Naive B cell (primary cell): Measurements from ENCODE around the gene LRRC28. TPM values are rescaled to one million over a fixed set of nuclear protein-coding genes. Genes with fewer than 3 reads are reported as not detected.
"Not testable (repeated sequence)": the region's sequence is repeated elsewhere in the genome, so short reads cannot be mapped to it uniquely, and the experiment has no call there.

ENCODE experiments used
- ATAC-seq, 2 donors: fragments of 150-1000 bp; cut with Tn5 transposase; 2 replicates each; pipeline ENCODE4 v1.10.0; 2021; ENCODE audit warnings: low read depth in 2 of 2, mild to moderate bottlenecking in 2 of 2, moderate library complexity in 2 of 2
- DNase-seq: peaks from one replicate; pipeline ENCODE4 v3.0.0; 2022
- H3K27ac Mint-ChIP-seq, 6 donors: one replicate each; pipeline ENCODE4 v1.8.0; 2020 to 2022; ENCODE audit warnings: mild to moderate bottlenecking in 6 of 6, mixed read lengths in 6 of 6, moderate library complexity in 5 of 6, inconsistent platforms in 2 of 6
- H3K27me3 Mint-ChIP-seq, 3 donors: one replicate each; pipeline ENCODE4 v1.8.0; 2021 to 2022; ENCODE audit warnings: mixed read lengths in 3 of 3, mild to moderate bottlenecking in 1 of 3
- H3K36me3 Mint-ChIP-seq, 2 donors: one replicate each; pipeline ENCODE4 v1.8.0; 2020 to 2022; ENCODE audit warnings: mixed read lengths in 2 of 2, inconsistent platforms in 1 of 2, mild to moderate bottlenecking in 1 of 2
- H3K4me1 Mint-ChIP-seq, 3 donors: one replicate each; pipeline ENCODE4 v1.8.0; 2020 to 2022; ENCODE audit warnings: mixed read lengths in 3 of 3, inconsistent platforms in 1 of 3, mild to moderate bottlenecking in 1 of 3, moderate library complexity in 1 of 3
- H3K4me3 Mint-ChIP-seq, 8 donors: one replicate each; pipeline ENCODE4 v1.8.0; 2020 to 2022; ENCODE audit warnings: mild to moderate bottlenecking in 8 of 8, mixed read lengths in 8 of 8, moderate library complexity in 8 of 8, inconsistent platforms in 2 of 8
- H3K9me3 Mint-ChIP-seq, 7 donors: one replicate each; pipeline ENCODE4 v1.8.0; 2020 to 2022; ENCODE audit warnings: mixed read lengths in 7 of 7, mild to moderate bottlenecking in 5 of 7, inconsistent platforms in 2 of 7, moderate library complexity in 1 of 7
- polyA plus RNA-seq, 6 donors: library from polyadenylated mRNA; unstranded; fragments of 300-500 nt; fragmentation: Illumina TruSeq; gene quantifications; one replicate each; pipeline ENCODE4 v1.2.3, GENCODE V29; 2021; ENCODE audit warnings: low read depth in 6 of 6

The LRRC28 gene
- polyA plus RNA-seq, 6 donors from 2014 or later = 20.9 to 41.9 (median 26.9) TPM

- H3K9me3 Mint-ChIP-seq, H3K27me3 Mint-ChIP-seq, H3K27ac Mint-ChIP-seq, ATAC-seq, DNase-seq, H3K36me3 Mint-ChIP-seq, H3K4me3 Mint-ChIP-seq, H3K4me1 Mint-ChIP-seq: not testable (repeated sequence)
Measured at GRCh38 chr15:99234160-99234559, 17.1 kb upstream of the LRRC28 start.

- H3K27ac Mint-ChIP-seq = no peak overlapping the region
- H3K36me3 Mint-ChIP-seq = no peaks in the 10 kb centered on the region
- DNase-seq (no peak), ATAC-seq (no peak)
- peaks cover 0 to 2% (median 0%) of the 10 kb centered on the region in 7 donors for H3K9me3 Mint-ChIP-seq
- peaks cover 0 to 12% (median 0%) of the 10 kb centered on the region in 3 donors for H3K27me3 Mint-ChIP-seq
- H3K4me1 Mint-ChIP-seq = peaks cover 0 to 6% (median 0%) of the 10 kb centered on the region in 3 donors
- no peak overlapping the region for H3K4me3 Mint-ChIP-seq
Measured at GRCh38 chr15:99238849-99239248, 12.4 kb upstream of the LRRC28 start.

GRCh38 chr15:99239545-99240198 is 11.6 kb upstream of the LRRC28 start:
- no peak for DNase-seq
- Mint-ChIP-seq H3K27me3 (peaks cover 0 to 12% (median 0%) of the 10 kb centered on the region in 3 donors), H3K27ac (no peak overlapping the region), H3K4me3 (no peak overlapping the region), H3K36me3 (no peaks in the 10 kb centered on the region), H3K4me1 (peaks cover 0 to 6% (median 0%) of the 10 kb centered on the region in 3 donors), H3K9me3 (peaks cover 0 to 2% (median 0%) of the 10 kb centered on the region in 7 donors)
- ATAC-seq = peak; percentile 64 to 72

- H3K4me3 Mint-ChIP-seq = no peak overlapping the region
- H3K27ac Mint-ChIP-seq = no peak overlapping the region
- DNase-seq (no peak), ATAC-seq (no peak)
- H3K27me3 Mint-ChIP-seq = peaks cover 0 to 12% (median 0%) of the 10 kb centered on the region in 3 donors
- peaks cover 0 to 6% (median 0%) of the 10 kb centered on the region in 3 donors for H3K4me1 Mint-ChIP-seq
- no peaks in the 10 kb centered on the region for H3K36me3 Mint-ChIP-seq
- no peaks in the 10 kb centered on the region for H3K9me3 Mint-ChIP-seq
Measured at GRCh38 chr15:99241752-99242151, 9.5 kb upstream of the LRRC28 start.

- ATAC-seq = no peak
- Mint-ChIP-seq H3K36me3 (no peaks in the 10 kb centered on the region), H3K4me3 (no peak overlapping the region), H3K9me3 (no peaks in the 10 kb centered on the region), H3K27me3 (peaks cover 0 to 12% (median 0%) of the 10 kb centered on the region in 3 donors), H3K27ac (no peak overlapping the region), H3K4me1 (peaks cover 0 to 6% (median 0%) of the 10 kb centered on the region in 3 donors)
- DNase-seq = no peak
Measured at GRCh38 chr15:99244306-99244705, 7.0 kb upstream of the LRRC28 start.

GRCh38 chr15:99247062-99247461 is 4.2 kb upstream of the LRRC28 start:
- Mint-ChIP-seq H3K27me3 (no peaks in the 10 kb centered on the region), H3K9me3 (peaks cover 0 to 6% (median 0%) of the 10 kb centered on the region in 7 donors), H3K27ac (no peak overlapping the region), H3K36me3 (peaks cover 0 to 4% of the 10 kb centered on the region in 2 donors), H3K4me3 (peak overlapping the region in 1 of 8 donors; percentile 44), H3K4me1 (peaks cover 7 to 12% (median 11%) of the 10 kb centered on the region in 3 donors)
- DNase-seq (no peak), ATAC-seq (no peak)

- H3K36me3 Mint-ChIP-seq = peaks cover 0 to 4% of the 10 kb centered on the region in 2 donors
- peaks cover 0 to 6% (median 0%) of the 10 kb centered on the region in 7 donors for H3K9me3 Mint-ChIP-seq
- H3K4me3 Mint-ChIP-seq = no peak overlapping the region
- no peaks in the 10 kb centered on the region for H3K27me3 Mint-ChIP-seq
- ATAC-seq = no peak
- peaks cover 17 to 23% (median 19%) of the 10 kb centered on the region in 3 donors for H3K4me1 Mint-ChIP-seq
- DNase-seq = no peak
- H3K27ac Mint-ChIP-seq = no peak overlapping the region
Measured at GRCh38 chr15:99248000-99248715, 3.1 kb upstream of the LRRC28 start.

- peaks cover 0 to 4% of the 10 kb centered on the region in 2 donors for H3K36me3 Mint-ChIP-seq
- H3K27me3 Mint-ChIP-seq = no peaks in the 10 kb centered on the region
- peaks cover 25 to 33% (median 27%) of the 10 kb centered on the region in 3 donors for H3K4me1 Mint-ChIP-seq
- H3K27ac Mint-ChIP-seq = peak within 1 kb of the TSS in 2 of 6 donors; percentile 91 to 94
- peaks cover 0 to 6% (median 0%) of the 10 kb centered on the region in 7 donors for H3K9me3 Mint-ChIP-seq
- ATAC-seq = no peak
- DNase-seq = no peak
- H3K4me3 Mint-ChIP-seq = peak within 1 kb of the TSS in 5 of 8 donors; percentile 92 to 96 (median 95)
Measured at GRCh38 chr15:99249270-99249841, 1.9 kb upstream of the LRRC28 start, which contains the start of gene TTC23. Gene TTC23, minus strand, starts transcription at chr15:99249581. Its CDS starts 20,869 bp downstream, at chr15:99228712.

- Mint-ChIP-seq H3K9me3 (peaks cover 0 to 6% (median 0%) of the 10 kb centered on the region in 7 donors), H3K27me3 (no peaks in the 10 kb centered on the region), H3K27ac (no peak overlapping the region), H3K36me3 (peaks cover 0 to 4% of the 10 kb centered on the region in 2 donors), H3K4me3 (peak overlapping the region in 1 of 8 donors; percentile 95), H3K4me1 (peaks cover 25 to 33% (median 27%) of the 10 kb centered on the region in 3 donors)
- DNase-seq (no peak), ATAC-seq (no peak)
Measured at GRCh38 chr15:99250001-99250400, 1.3 kb upstream of the LRRC28 start.

- peak overlapping the region in 6 of 8 donors; percentile 92 to 96 (median 95) for H3K4me3 Mint-ChIP-seq
- peaks cover 25 to 33% (median 27%) of the 10 kb centered on the region in 3 donors for H3K4me1 Mint-ChIP-seq
- no peaks in the 10 kb centered on the region for H3K27me3 Mint-ChIP-seq
- H3K9me3 Mint-ChIP-seq = peaks cover 0 to 6% (median 0%) of the 10 kb centered on the region in 7 donors
- DNase-seq (no peak), ATAC-seq (no peak)
- peaks cover 0 to 4% of the 10 kb centered on the region in 2 donors for H3K36me3 Mint-ChIP-seq
- H3K27ac Mint-ChIP-seq = peak overlapping the region; percentile 78 to 94 (median 90)
Measured at GRCh38 chr15:99250494-99250856, 806 bp upstream of the LRRC28 start.

GRCh38 chr15:99252326-99252725 is 1.0 kb downstream of the LRRC28 start:
- H3K4me1 Mint-ChIP-seq = peaks cover 25 to 33% (median 30%) of the 10 kb centered on the region in 3 donors
- ATAC-seq = no peak
- H3K9me3 Mint-ChIP-seq = peaks cover 0 to 6% (median 0%) of the 10 kb centered on the region in 7 donors
- peak overlapping the region in 2 of 6 donors; percentile 27 to 91 for H3K27ac Mint-ChIP-seq
- H3K4me3 Mint-ChIP-seq = peak overlapping the region in 6 of 8 donors; percentile 47 to 96 (median 95)
- H3K36me3 Mint-ChIP-seq = peaks cover 2 to 9% of the 10 kb centered on the region in 2 donors
- DNase-seq = no peak
- no peaks in the 10 kb centered on the region for H3K27me3 Mint-ChIP-seq

GRCh38 chr15:99253381-99254090 is 2.3 kb downstream of the LRRC28 start:
- peaks cover 25 to 33% (median 33%) of the 10 kb centered on the region in 3 donors for H3K4me1 Mint-ChIP-seq
- no peak for ATAC-seq
- H3K36me3 Mint-ChIP-seq = peaks cover 14% of the 10 kb centered on the region in 2 donors
- DNase-seq = no peak
- H3K4me3 Mint-ChIP-seq = peak overlapping the region in 5 of 8 donors; percentile 7 to 72 (median 16)
- no peaks in the 10 kb centered on the region for H3K27me3 Mint-ChIP-seq
- H3K27ac Mint-ChIP-seq = peak overlapping the region in 3 of 6 donors; percentile 45 to 81 (median 55)
- H3K9me3 Mint-ChIP-seq = peaks cover 0 to 6% (median 0%) of the 10 kb centered on the region in 7 donors
